Fibroblast of peridontal ligament (primary cell): ENCODE results near the gene AAK1.
"Not testable (repeated sequence)": the region's sequence is repeated elsewhere in the genome, so short reads cannot be mapped to it uniquely, and the experiment has no call there.

Experiments used
- DNase-seq: peaks from one replicate; pipeline ENCODE4 v3.0.0-alpha.2; 2010; ENCODE audit errors: extremely low read depth

The AAK1 gene

GRCh38 chr2:69572641-69573040 lies 70.9 kb downstream of the AAK1 start:
- DNase-seq, result peak; percentile 78

DNA sequence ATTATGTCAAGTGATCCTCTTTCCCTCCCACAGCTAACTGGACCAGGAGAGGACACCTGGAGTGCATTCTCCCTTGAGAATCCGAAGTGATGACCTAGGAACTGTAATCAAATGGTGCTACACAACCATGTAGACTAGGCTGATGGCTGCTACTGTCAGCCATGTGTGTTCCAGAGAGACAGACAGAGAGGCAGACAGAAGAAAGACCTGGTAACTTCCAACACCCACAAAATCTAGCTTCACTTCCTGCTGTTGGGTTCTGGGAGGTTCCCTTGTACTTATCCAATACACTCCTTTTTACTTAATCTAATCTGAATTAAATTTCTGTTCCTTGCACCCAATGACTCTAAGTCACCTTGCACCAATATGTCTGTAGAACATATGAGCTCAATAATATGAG lies 72.3 kb downstream of the AAK1 start:
- DNase-seq, result no peak

- no peak for DNase-seq
These were observed 73.1 kb downstream of the AAK1 start for GRCh38 chr2:69570474-69570873.

DNA sequence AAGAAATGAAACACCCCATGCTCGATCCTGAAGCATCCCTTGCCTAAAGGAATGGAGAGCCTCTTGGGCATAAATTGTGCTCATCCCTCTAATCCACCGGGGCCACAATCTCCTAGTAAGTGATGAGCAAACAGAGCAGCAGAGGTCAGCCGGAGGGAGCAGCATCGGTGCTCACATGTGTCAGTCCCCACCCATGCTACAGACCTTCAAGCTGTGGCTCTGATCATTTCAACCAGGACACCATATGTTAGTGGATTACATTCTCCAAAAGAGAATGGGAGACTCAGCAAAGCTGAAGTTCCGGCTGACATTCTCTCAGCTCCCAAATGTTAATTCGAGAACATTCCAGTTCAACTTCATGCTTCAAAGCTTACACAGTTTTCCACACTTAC lies 75.6 kb downstream of the AAK1 start:
- DNase-seq, result no peak

GRCh38 chr2:69567157-69567908 lies 76.2 kb downstream of the AAK1 start:
- no peak for DNase-seq

- no peak for DNase-seq
These were observed 76.9 kb downstream of the AAK1 start for GRCh38 chr2:69566669-69567068.

DNA sequence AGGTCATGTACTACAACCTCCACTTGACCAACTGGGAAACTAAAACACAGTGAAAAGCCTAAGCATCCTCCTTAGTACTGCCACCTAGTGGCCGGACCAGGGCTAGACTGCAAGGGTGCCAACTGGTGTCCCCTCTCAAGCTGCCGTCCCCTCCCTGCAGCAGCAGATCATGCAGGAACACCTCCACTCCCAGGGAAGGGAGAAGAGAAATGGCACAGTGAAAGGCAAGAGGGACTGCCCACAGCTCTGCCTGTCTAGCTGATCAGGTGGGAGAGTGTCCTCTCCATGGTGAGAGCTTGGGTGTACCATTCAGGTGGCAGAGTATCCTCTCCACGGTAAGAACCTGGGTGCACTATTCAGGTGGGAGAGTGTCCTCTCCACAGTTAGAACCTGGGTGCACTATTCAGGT lies 78.1 kb downstream of the AAK1 start:
- no peak for DNase-seq

GRCh38 chr2:69564604-69565003 lies 78.9 kb downstream of the AAK1 start:
- no peak for DNase-seq

- no peak for DNase-seq
These were observed 80.5 kb downstream of the AAK1 start for GRCh38 chr2:69563021-69563420.

GRCh38 chr2:69561101-69561500 lies 82.4 kb downstream of the AAK1 start:
- DNase-seq, result no peak

GRCh38 chr2:69560147-69560482 lies 83.4 kb downstream of the AAK1 start:
- DNase-seq, result no peak

DNA sequence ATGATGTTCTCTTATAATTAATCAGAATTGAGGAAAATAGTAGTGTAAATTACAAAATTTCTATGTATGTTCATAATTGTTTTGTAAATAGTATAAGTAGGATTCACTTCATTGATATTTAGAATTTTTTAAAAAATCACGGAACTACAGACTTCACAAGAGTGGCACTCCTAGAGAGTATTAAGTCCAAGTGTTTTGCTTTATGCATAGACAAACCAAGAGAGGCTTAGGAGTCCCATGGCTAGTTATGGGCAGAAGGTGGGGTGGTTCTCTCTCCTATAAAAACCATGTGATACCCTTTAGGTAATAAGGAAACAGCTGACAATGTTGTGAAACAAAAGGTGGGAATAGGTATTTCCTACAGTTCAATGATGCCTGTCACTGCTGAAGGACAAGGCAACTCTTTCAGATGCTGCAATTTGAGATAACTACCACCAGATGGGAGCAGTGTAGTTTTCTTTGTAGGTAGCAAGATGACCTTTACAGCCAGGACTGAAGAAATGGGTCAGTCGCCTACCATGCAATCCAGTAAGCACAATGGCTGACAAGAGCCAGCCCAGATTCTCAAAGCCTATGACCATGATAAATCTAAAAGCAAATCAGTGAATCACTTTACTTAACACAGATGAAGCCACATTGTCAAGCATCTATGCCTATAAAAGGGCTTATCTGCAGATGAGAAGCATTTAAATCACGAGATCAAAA lies 83.9 kb downstream of the AAK1 start:
- DNase-seq, result peak; percentile 74

- DNase-seq, result no peak
These were observed 87.5 kb downstream of the AAK1 start for GRCh38 chr2:69556008-69556407.

GRCh38 chr2:69554981-69555380 lies 88.6 kb downstream of the AAK1 start:
- DNase-seq, result peak; percentile 68

GRCh38 chr2:69554568-69554967 lies 89.0 kb downstream of the AAK1 start:
- DNase-seq, result no peak

DNA sequence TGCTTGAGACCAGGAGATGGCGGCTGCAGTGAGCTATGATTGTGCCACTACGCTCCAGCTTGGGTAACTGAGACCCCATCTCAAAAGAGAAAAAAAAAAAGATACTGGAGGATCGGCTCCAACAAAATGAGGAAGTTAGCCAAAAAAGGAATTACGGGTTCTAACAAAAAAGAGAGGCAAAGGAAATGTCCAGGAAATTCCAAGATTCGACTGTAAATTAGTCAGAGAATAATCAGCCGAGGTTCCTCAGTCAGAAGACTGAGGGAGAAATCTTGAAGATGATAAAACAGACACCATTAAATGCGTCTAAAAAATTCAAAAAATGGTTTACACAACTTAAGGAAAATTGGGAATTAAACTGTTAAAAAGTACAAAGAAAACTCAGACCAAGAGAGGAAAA lies 89.5 kb downstream of the AAK1 start:
- DNase-seq, result no peak

DNA sequence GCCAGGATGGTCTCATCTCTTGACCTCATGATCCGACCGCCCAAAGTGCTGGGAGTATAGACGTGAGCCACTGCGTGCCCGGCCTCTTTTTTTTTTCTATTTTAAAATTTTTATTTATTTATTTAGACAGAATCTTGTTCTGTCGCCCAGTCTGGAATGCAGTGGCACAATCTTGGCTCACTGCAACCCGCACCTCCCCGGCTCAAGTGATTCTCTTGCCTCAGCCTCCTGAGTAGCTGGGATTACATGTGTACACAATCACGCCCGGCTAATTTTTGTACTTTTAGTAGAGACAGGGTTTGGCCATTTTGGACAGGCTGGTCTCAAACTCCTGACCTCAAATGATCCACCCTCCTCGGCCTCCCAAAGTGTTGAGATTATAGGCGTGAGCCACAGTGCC lies 93.0 kb downstream of the AAK1 start:
- not testable (repeated sequence) for DNase-seq

DNA sequence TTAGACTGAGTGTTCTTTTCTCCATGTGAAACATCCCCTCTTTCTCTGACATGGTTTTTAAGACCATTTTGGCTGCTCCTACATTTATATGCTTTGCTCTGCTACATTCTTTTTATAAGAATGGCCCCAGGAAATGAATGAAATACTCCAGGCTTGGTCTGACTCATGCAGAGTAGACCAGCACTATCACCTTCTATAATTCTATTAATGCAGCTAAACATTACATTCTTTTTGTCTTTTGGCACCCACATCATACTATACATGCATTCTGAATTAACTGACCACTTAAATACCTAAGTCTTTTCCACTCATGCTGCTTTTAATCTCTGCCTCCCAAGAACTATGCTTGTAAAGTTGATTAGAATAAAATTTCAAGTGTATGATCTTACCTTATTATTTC lies 94.1 kb downstream of the AAK1 start:
- no peak for DNase-seq

- peak; percentile 36 for DNase-seq
These were observed 95.4 kb downstream of the AAK1 start for GRCh38 chr2:69547984-69548715.

DNA sequence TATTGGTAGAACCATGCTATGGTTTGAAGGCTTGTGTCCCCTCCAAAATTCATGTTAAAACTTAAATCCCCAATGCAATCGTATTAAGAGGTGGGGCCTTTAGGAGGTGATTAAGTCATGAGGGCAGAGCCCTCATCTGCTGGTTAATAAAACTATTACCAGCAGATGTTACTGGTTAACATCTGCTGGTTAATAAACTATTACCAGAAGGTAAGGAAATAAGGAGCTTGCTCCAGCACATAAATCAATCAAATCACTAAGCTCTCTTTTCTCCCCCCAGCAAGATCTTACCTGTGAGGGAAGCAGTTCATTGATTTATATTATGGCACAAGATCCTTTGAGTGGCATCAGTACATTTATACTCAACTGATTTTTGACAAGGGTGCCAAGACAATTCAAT lies 96.9 kb downstream of the AAK1 start:
- DNase-seq, result no peak

GRCh38 chr2:69545477-69545932 lies 98.0 kb downstream of the AAK1 start:
- peak; percentile 55 for DNase-seq

DNA sequence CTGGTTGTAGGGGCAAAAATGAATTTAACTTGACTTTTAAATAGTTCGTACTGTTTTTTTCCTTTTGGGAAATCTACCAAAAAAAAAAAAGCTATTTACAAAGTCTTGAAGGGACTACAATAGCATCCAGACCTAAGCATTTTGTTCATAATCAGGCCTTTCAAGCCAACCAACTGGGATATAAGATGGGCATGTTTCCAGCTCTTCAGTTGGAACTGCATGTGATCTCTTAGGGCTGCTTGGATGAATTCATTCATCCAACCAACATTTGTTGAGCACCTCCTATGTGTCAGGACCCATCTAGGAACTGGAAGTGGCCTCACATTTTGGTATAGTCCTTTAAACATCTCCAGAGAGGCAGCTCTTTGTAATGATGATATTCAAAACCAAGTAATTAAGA lies 98.6 kb downstream of the AAK1 start:
- DNase-seq, result no peak

GRCh38 chr2:69539549-69539908 lies 104.0 kb downstream of the AAK1 start:
- no peak for DNase-seq
